ENCODE results near the gene DEDD2.
A peak's percentile ranks its signal among the peaks of the same experiment; 100 is the strongest.

DEDD2 gene

GRCh38 chr19:42226886-42227285 is 9.4 kb upstream of the DEDD2 start:
- no peak for DNase-seq (ENCODE audit: low spot score)

- no peak for DNase-seq (ENCODE audit: low spot score)
These were observed 8.3 kb upstream of the DEDD2 start for GRCh38 chr19:42225718-42226292.

- no peak for DNase-seq (ENCODE audit: low spot score)
These were observed 7.7 kb upstream of the DEDD2 start for GRCh38 chr19:42224940-42225717.

- DNase-seq (ENCODE audit: low spot score): no peak
These were observed 3.2 kb upstream of the DEDD2 start for GRCh38 chr19:42220751-42221097.

- DNase-seq (ENCODE audit: low spot score): peak; percentile 100
These were observed 2.6 kb upstream of the DEDD2 start, which contains the start of gene ZNF526 for GRCh38 chr19:42219812-42220750. TSS of gene ZNF526 (plus strand) at chr19:42220312. CDS start at chr19:42224404, 4,092 bp downstream.

- peak; percentile 58 for DNase-seq (ENCODE audit: low spot score)
These were observed 591 bp downstream of the DEDD2 start for GRCh38 chr19:42216653-42217519.

- no peak for DNase-seq (ENCODE audit: low spot score)
These were observed 2.5 kb downstream of the DEDD2 start for GRCh38 chr19:42214810-42215485.

- DNase-seq (ENCODE audit: low spot score): no peak
These were observed 4.6 kb downstream of the DEDD2 start for GRCh38 chr19:42212886-42213285.

GRCh38 chr19:42208612-42209011 is 8.9 kb downstream of the DEDD2 start:
- DNase-seq (ENCODE audit: low spot score): no peak

- DNase-seq (ENCODE audit: low spot score): peak; percentile 95
These were observed 9.7 kb downstream of the DEDD2 start for GRCh38 chr19:42207767-42208271.

GRCh38 chr19:42206871-42207755 is 10.4 kb downstream of the DEDD2 start:
- peak; percentile 75 for DNase-seq (ENCODE audit: low spot score)

GRCh38 chr19:42204664-42205063 is 12.8 kb downstream of the DEDD2 start:
- no peak for DNase-seq (ENCODE audit: low spot score)

- DNase-seq (ENCODE audit: low spot score): no peak
These were observed 13.8 kb downstream of the DEDD2 start for GRCh38 chr19:42203700-42204099.

- DNase-seq (ENCODE audit: low spot score): no peak
These were observed 15.1 kb downstream of the DEDD2 start for GRCh38 chr19:42202290-42202880.

GRCh38 chr19:42201489-42202289 is 15.8 kb downstream of the DEDD2 start:
- no peak for DNase-seq (ENCODE audit: low spot score)

- DNase-seq (ENCODE audit: low spot score): no peak
These were observed 17.3 kb downstream of the DEDD2 start for GRCh38 chr19:42200116-42200715.

GRCh38 chr19:42199440-42200115 is 17.9 kb downstream of the DEDD2 start:
- no peak for DNase-seq (ENCODE audit: low spot score)
